ENCODE data around the gene APP. TPM values are rescaled to one million over a fixed set of nuclear protein-coding genes. Genes with fewer than 3 reads are reported as not detected.

The APP gene
- 266 and 329 TPM in 2 replicates for total RNA-seq (2014; rRNA removed)
- percentile 98 among the genes with signal in this experiment for Bru-seq, nascent RNA
- BruChase-seq, experiment 1, labeled RNA remaining after a 6-hour chase, result percentile 92 among the genes with signal in this experiment
- percentile 96 among the genes with signal in this experiment for BruChase-seq, experiment 2, labeled RNA remaining after a 2-hour chase
- long read RNA-seq, transcript APP-213 (3 exons, 816 nt), result minor isoform, 5 of 445 reads
- long read RNA-seq, transcript APP-201 (18 exons, 3,467 nt), result minor isoform, 25 of 445 reads
- long read RNA-seq, transcript APP-204 (17 exons, 3,543 nt), result major isoform, 27 of 445 reads
- long read RNA-seq, partial matches to known transcripts, result 45 of 445 reads
- long read RNA-seq, other reads (novel, unspliced or antisense), result 340 of 445 reads

DNA sequence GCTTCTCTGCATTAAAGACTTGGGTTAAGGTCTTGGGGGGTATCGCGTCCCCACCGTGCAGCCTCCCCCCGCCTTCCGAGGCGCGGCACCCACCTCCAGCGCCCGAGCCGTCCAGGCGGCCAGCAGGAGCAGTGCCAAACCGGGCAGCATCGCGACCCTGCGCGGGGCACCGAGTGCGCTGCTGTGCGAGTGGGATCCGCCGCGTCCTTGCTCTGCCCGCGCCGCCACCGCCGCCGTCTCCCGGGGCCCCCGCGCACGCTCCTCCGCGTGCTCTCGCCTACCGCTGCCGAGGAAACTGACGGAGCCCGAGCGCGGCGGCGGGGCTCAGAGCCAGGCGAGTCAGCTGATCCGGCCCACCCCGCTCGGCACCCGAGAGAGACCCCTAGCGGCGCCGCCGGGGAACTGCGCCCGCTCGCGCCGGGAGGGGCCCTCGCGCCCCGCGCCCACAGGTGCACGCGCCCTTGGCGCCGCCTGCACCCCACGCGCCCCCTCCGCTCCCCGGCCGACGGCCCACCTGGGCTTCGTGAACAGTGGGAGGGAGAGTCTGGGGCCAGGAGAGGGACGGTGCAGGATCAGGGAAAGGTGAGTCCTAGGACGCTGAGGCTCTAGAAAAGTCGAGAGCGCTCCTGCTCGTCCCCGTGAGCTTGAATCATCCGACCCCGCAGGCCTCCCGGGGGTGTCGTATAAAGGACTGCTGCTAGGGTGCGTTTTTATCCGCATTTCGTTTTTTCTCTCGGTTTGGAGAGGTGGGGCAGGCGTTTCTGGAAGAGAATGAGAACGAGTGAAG, at the start of gene APP:
APP (minus strand) TSS at position 300 of the 787 bp plus-strand sequence; CDS start at position 150, 150 bp downstream.
- peaks cover 33% of the 10 kb centered on the region for H4K20me1 ChIP-seq (ENCODE audit: low read length)
- peak within 1 kb of the TSS; percentile 99 for H2AFZ ChIP-seq (ENCODE audit: low read length)
- H3K9ac ChIP-seq (ENCODE audit: low read length), result peak within 1 kb of the TSS; percentile 93
- H3K9me3 ChIP-seq (ENCODE audit: low read length), result no peaks in the 10 kb centered on the region
- intact Hi-C loops (cut with micrococcal nuclease), result loop anchor here (1.0 to 5.0 kb wide), 2 partner anchors 297 to 547 kb away; no protein-coding TSS in a partner anchor
- H3F3A ChIP-seq (ENCODE audit: low read length, unreplicated experiment), result no peaks in the 10 kb centered on the region
- H3K4me1 ChIP-seq (ENCODE audit: insufficient read depth, low read length), result peaks cover 36% of the 10 kb centered on the region
- H3K27ac ChIP-seq (ENCODE audit: low read length), result peak within 1 kb of the TSS; percentile 59
- H3K4me3 ChIP-seq (ENCODE audit: low read length), result peak within 1 kb of the TSS; percentile 82
- no TSS peak for BruUV-seq (replicated peaks)
- H3K79me2 ChIP-seq (ENCODE audit: low read length), result peaks cover 49% of the 10 kb centered on the region
- CTCF ChIA-PET, result interaction anchor here (0.6 to 1.1 kb wide), 3 partner anchors 66 to 674 kb away, joined by 3 to 7 read pairs (median 4); no protein-coding TSS in a partner anchor
- no peaks in the 10 kb centered on the region for H3K36me3 ChIP-seq (ENCODE audit: low read depth, low read length)
- POLR2A ChIA-PET (ENCODE audit: unreplicated experiment), result interaction anchor here (0.5 to 1.3 kb wide), 3 partner anchors 10 to 219 kb away, joined by 3 to 6 read pairs (median 4); no protein-coding TSS in a partner anchor
- H3K4me2 ChIP-seq (ENCODE audit: low read length), result peak within 1 kb of the TSS; percentile 96
- TF ChIP-seq CTCF (conservative IDR thresholded peaks at IDR 0.05; ENCODE audit: low read depth, low read length), result peak; percentile 86
- TF ChIP-seq EZH2 (IDR thresholded peaks at IDR 0.05; ENCODE audit: low read length, unreplicated experiment), result no peak
- no peak for TF ChIP-seq EZH2phosphoT487 (IDR thresholded peaks at IDR 0.05; ENCODE audit: borderline replicate concordance, low read length)
- peak; percentile 83 for DNase-seq
- ATAC-seq, result peak; percentile 41
- no peaks in the 10 kb centered on the region for H3K27me3 ChIP-seq (ENCODE audit: low read length)
- H3K9me2 ChIP-seq (replicated peaks; ENCODE audit: low read length), result no peaks in the 10 kb centered on the region

- intact Hi-C loops (cut with micrococcal nuclease), result no loop called here
- no peaks in the 10 kb centered on the region for H4K20me1 ChIP-seq (ENCODE audit: low read length)
- TF ChIP-seq CTCF (conservative IDR thresholded peaks at IDR 0.05; ENCODE audit: low read depth, low read length), result no peak
- no peak for TF ChIP-seq EZH2phosphoT487 (IDR thresholded peaks at IDR 0.05; ENCODE audit: borderline replicate concordance, low read length)
- TF ChIP-seq EZH2 (IDR thresholded peaks at IDR 0.05; ENCODE audit: low read length, unreplicated experiment), result no peak
- ATAC-seq (no peak), DNase-seq (no peak)
- no peak overlapping the region for H3K9ac ChIP-seq (ENCODE audit: low read length)
- no peaks in the 10 kb centered on the region for H3K27me3 ChIP-seq (ENCODE audit: low read length)
- H3K4me1 ChIP-seq (ENCODE audit: insufficient read depth, low read length), result no peaks in the 10 kb centered on the region
- no peaks in the 10 kb centered on the region for H3K79me2 ChIP-seq (ENCODE audit: low read length)
- no peak overlapping the region for H3K4me3 ChIP-seq (ENCODE audit: low read length)
- H3K27ac ChIP-seq (ENCODE audit: low read length), result no peak overlapping the region
- BruUV-seq (replicated peaks), result no TSS peak
- H3K9me2 ChIP-seq (replicated peaks; ENCODE audit: low read length), result no peaks in the 10 kb centered on the region
- ChIA-PET POLR2A (ENCODE audit: unreplicated experiment) (no interaction called here), CTCF (no interaction called here)
- H3K9me3 ChIP-seq (ENCODE audit: low read length), result no peaks in the 10 kb centered on the region
- H2AFZ ChIP-seq (ENCODE audit: low read length), result no peak overlapping the region
- H3K36me3 ChIP-seq (ENCODE audit: low read depth, low read length), result no peaks in the 10 kb centered on the region
- no peak overlapping the region for H3K4me2 ChIP-seq (ENCODE audit: low read length)
- no peaks in the 10 kb centered on the region for H3F3A ChIP-seq (ENCODE audit: low read length, unreplicated experiment)
Observed at GRCh38 chr21:26212220-26212619, 41.6 kb upstream of the APP start.

All from PC-3 (cell line).